Activated CD8-positive, alpha-beta memory T cell treated with anti-CD3 and anti-CD28 coated beads, Interleukin-2, amount 10 ng/mL, durations not matched to agents 7 days and 5 days (primary cell): ENCODE results near the gene PSMG3. TPM values are rescaled to one million over a fixed set of nuclear protein-coding genes. Genes with fewer than 3 reads are reported as not detected.
A peak's percentile ranks its signal among the peaks of the same experiment; 100 is the strongest.

ENCODE experiments used
- ATAC-seq: fragments of 150-1000 bp; cut with Tn5 transposase; one replicate; pipeline ENCODE4 v1.10.0; 2021; ENCODE audit warnings: moderate library complexity
- CTCF ChIA-PET: fragments of 350-600 bp; sonication (Branson Sonifier 250); formaldehyde crosslinking; loops from one replicate; lab custom pipeline; 2021; ENCODE audit warnings: antibody characterized with exemption; lab: Charles Lee
- DNase-seq: peaks from one replicate; pipeline ENCODE4 v3.0.0-alpha.2; 2020
- H3K27ac Mint-ChIP-seq: one replicate; pipeline ENCODE4 v1.8.0; 2021; ENCODE audit warnings: mild to moderate bottlenecking, mixed read lengths
- H3K27me3 Mint-ChIP-seq: one replicate; pipeline ENCODE4 v1.8.0; 2021; ENCODE audit warnings: mixed read lengths
- H3K36me3 Mint-ChIP-seq: one replicate; pipeline ENCODE4 v1.8.0; 2021; ENCODE audit warnings: mild to moderate bottlenecking, mixed read lengths
- H3K4me1 Mint-ChIP-seq: one replicate; pipeline ENCODE4 v1.8.0; 2021; ENCODE audit warnings: mixed read lengths
- H3K4me3 Mint-ChIP-seq: one replicate; pipeline ENCODE4 v1.8.0; 2021; ENCODE audit warnings: mild to moderate bottlenecking, moderate library complexity, mixed read lengths
- H3K9me3 Mint-ChIP-seq: one replicate; pipeline ENCODE4 v1.8.0; 2022; ENCODE audit warnings: low read depth, mixed read lengths
- total RNA-seq, 2 experiments: library from RNA; stranded (reverse); gene quantifications; one replicate each; pipeline ENCODE4 v1.2.3, GENCODE V29; 2021

Gene PSMG3
- total RNA-seq, 2 experiments from 2014 or later: 37.2 to 37.9 TPM

DNA sequence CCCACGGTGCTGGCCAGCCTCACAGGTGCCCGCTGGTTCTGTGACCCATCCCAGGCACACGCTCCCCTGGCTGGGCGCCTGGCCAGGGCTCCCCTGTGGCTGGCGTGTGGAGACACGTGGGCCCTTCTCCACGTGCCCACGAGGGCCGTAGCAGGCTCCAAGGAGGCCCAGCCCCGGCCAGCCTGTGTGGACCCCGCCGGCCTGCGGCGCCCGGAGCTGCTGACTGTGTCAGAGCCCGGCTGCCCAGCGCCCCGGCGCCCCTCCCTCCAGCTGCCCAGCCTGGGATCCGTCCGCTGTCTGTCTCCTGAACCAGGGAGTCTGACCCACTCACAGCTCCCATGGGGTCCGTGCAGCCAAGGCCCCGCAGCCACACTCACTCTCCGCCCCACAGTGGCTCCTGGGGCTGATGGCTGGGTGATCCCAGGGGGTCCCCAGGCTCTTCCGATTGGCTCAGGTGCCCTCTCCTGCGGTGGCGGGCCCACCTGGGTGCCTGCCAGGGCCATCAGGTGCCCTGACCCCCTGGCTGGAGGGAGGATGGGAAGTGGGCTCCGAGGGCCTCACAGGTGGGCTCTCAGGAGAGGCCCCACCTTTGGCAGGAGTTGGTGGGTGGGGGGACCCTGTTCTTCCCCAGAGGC lies 23.4 kb downstream of the PSMG3 start:
- H3K4me3 Mint-ChIP-seq: no peak overlapping the region
- H3K4me1 Mint-ChIP-seq: no peaks in the 10 kb centered on the region
- H3K27ac Mint-ChIP-seq: no peak overlapping the region
- CTCF ChIA-PET: no interaction called here
- peak; percentile 20 for ATAC-seq
- H3K36me3 Mint-ChIP-seq: no peaks in the 10 kb centered on the region
- DNase-seq: no peak
- no peaks in the 10 kb centered on the region for H3K9me3 Mint-ChIP-seq
- H3K27me3 Mint-ChIP-seq: no peaks in the 10 kb centered on the region

DNA sequence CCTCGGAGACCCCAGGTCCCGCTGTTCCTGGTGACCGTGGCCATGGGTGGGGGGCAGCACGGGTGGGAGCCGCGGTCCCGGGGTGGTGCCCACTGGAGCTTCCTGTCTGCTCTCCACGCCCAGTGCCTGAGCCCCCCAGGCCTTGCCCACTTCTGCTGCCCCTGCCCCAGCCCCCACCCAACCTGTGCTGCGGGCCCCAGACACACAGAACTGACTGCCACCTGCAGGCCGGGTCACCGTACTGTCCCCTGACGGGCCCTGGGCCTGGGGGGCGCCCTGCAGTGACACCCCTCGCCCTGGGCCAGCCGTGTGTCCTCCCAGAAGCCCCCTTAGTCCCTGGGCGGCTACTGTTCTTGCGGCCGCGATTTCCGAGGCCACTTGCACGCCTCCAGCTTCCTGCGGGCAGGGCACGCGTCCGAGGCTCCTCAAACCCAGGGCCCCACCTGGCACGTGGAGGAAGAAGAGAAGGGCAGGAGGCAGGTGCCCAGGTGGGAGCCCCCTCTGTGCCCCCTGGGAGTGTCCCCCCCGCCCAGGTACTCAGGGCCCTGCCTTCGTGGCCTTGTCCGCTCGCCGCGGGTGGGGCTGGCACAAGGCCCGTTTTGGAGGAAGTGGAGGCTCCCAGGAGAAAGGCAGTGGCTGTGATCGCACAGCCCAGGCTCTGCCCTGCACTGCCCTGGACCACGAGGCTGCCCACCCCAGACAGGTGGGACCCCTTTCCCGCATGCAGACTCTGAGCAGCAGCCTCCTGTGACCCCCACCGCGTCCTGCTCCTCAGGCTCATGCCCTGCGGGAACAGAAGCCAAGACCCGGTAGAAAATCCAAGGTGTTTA lies 24.2 kb downstream of the PSMG3 start:
- H3K36me3 Mint-ChIP-seq: peaks cover 6% of the 10 kb centered on the region
- no peaks in the 10 kb centered on the region for H3K9me3 Mint-ChIP-seq
- H3K4me1 Mint-ChIP-seq: no peaks in the 10 kb centered on the region
- no peak overlapping the region for H3K27ac Mint-ChIP-seq
- no peak overlapping the region for H3K4me3 Mint-ChIP-seq
- no peaks in the 10 kb centered on the region for H3K27me3 Mint-ChIP-seq
- DNase-seq: no peak
- no peak for ATAC-seq
- CTCF ChIA-PET: no interaction called here

DNA sequence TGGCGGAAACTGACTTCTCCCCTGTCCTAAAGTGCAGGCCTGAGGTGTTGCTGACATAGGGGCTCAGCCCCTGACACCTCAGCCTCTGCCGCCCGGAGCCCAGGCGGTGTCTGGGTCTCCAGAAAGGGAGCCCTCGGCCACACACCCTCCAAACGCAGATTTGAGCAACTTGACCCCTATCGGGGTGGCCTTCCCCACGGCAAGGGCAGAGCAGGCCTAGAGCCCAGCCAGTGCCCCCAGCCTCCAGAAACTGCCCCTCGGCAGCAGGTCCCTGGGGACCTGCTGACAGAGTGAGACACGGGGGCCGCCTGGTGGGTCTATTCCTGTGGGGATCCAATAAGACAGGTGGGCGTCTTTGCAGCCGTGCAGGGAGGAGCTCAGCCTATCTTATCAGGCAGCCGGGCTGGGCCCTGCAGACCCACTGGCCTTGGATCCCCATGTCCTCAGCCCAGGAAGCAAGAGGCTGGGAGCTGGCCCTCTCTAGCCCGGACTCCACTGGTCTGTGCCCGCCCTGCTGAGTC lies 24.9 kb downstream of the PSMG3 start:
- CTCF ChIA-PET: no interaction called here
- Mint-ChIP-seq H3K27ac (no peak overlapping the region), H3K4me3 (no peak overlapping the region), H3K4me1 (no peaks in the 10 kb centered on the region), H3K9me3 (no peaks in the 10 kb centered on the region), H3K27me3 (no peaks in the 10 kb centered on the region), H3K36me3 (peaks cover 8% of the 10 kb centered on the region)
- no peak for ATAC-seq
- DNase-seq: no peak

DNA sequence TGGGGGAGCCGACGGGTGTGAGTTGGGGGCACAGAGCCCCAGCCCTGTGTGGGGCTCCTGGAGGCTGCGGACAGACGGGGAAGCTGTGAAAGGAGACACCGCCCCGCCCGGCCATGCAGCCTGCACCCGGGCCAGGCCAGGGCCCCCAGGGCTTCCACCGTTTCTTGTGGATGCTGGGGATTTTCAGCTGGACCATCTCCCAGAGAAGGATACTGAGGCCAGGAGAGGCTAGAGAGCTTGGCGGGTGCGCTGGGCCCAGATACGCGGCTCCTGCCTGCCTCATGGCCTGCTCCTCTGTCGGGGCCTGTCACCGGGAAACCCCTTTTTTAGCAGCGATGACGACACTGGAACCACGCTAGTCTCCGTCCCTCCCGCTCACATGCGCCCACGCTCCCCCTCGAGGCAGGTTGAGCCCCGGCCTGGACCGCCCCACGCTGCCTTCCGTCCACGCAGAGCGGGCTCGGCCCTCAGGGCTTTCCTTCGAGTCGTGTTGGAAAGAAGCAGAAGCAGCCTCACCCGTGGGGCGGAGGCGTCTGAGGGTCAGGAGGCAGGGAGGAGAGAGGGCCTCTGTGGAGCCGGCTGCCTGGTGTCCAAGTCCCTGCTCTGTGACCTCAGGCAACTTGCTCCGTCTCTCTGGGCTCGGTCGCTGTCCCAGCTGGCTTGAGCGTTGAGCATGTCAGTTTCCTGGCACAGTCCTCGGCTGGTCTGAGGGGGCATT lies 25.5 kb downstream of the PSMG3 start:
- H3K27ac Mint-ChIP-seq: no peak overlapping the region
- no peak for ATAC-seq

DNA sequence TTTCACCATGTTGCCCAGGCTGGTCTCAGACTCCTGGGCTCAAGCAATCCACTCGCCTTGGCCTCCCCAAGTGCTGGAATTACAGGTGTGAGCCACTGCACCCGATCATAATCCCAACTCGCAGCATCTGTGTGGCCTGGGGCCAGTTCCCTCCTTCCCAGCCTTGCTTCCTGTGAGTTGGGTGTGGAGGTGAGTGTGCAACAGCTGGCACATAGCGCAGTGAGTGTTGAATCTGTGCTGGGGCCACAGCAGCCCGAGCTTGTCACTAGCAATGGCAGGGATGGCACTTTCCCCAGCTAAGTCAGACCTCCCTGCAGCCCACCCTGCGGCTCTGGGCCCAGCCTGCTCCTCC lies 26.0 kb downstream of the PSMG3 start:
- ATAC-seq (no peak), DNase-seq (no peak)
- no peaks in the 10 kb centered on the region for H3K27me3 Mint-ChIP-seq
- H3K27ac Mint-ChIP-seq: no peak overlapping the region
- CTCF ChIA-PET: no interaction called here
- H3K36me3 Mint-ChIP-seq: peaks cover 9% of the 10 kb centered on the region
- no peaks in the 10 kb centered on the region for H3K4me1 Mint-ChIP-seq
- H3K9me3 Mint-ChIP-seq: no peaks in the 10 kb centered on the region
- no peak overlapping the region for H3K4me3 Mint-ChIP-seq

More for the DNA sequence above, 25.5 kb downstream of the PSMG3 start:
- no peaks in the 10 kb centered on the region for H3K9me3 Mint-ChIP-seq
- H3K4me1 Mint-ChIP-seq: no peaks in the 10 kb centered on the region
- DNase-seq: no peak
- no peak overlapping the region for H3K4me3 Mint-ChIP-seq
- H3K27me3 Mint-ChIP-seq: no peaks in the 10 kb centered on the region
- CTCF ChIA-PET: no interaction called here
- peaks cover 9% of the 10 kb centered on the region for H3K36me3 Mint-ChIP-seq

DNA sequence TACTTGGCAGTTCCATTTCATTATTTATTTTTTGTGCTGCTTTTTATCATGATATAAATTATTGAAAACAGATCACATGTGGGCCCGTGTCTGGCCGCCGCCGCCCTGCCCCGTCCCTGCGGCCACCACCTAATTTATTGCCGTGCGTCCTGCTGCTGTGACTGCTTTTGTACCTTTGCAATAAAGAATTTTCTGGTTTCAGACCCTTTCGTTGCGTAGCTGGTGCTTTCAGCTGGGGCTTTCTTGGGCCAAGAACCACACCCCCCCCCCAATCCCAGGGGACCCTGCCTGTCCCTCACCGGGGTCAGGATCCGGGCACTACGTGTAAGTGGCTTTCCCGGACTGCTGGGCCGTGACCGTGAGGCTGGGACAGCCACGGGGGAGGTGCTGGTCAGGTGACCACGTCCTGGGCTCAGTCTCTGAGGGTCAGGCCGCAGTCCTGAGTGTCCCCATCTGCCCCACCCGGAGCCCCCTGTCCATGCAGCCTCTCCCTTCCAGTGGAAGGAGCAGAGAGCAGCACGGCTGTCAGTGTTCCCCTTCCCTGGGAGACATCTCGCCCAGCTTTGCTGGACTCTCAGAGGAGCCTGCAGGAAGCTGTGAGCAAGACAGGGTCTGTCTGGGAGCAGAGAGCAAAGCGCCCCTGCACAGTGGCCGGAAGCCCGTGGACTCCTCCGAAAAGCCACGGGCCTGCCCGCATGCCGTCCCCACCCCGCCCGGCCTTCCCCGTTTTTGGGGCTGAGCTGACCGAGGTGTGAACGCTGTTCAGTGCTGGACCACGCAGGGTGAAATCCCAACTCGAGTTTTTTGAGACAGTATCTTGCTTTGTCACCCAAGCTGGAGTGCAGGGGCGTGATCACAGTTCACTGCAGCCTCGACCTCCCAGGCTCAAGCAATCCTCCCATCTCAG lies 26.7 kb downstream of the PSMG3 start:
- DNase-seq (no peak), ATAC-seq (no peak)
- Mint-ChIP-seq H3K9me3 (no peaks in the 10 kb centered on the region), H3K27ac (no peak overlapping the region), H3K4me1 (no peaks in the 10 kb centered on the region), H3K36me3 (peaks cover 9% of the 10 kb centered on the region), H3K4me3 (no peak overlapping the region), H3K27me3 (no peaks in the 10 kb centered on the region)
- CTCF ChIA-PET: no interaction called here

DNA sequence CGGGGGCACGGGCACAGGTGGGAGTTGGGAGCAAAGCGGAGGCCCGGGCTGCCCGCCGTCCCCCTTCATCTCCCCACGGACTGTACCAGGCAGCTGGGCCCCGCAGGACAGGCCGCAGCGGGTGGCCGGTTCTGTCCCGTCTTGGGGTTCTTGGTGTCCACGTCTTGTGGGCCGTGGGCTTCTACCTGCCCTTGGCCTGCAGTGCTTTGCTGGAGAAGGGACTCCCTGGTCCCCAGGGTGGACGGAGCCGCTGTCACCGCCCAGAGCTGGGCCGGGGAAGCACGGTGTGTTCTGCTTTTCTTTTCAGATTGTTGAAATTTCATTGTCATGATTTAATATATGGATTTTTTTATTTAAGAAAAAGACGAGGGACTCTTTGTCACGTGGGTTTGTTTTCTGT lies 27.5 kb downstream of the PSMG3 start:
- Mint-ChIP-seq H3K9me3 (no peaks in the 10 kb centered on the region), H3K27ac (no peak overlapping the region), H3K36me3 (peaks cover 11% of the 10 kb centered on the region), H3K4me1 (peaks cover 2% of the 10 kb centered on the region), H3K27me3 (no peaks in the 10 kb centered on the region), H3K4me3 (no peak overlapping the region)
- DNase-seq: no peak
- ATAC-seq: no peak
- CTCF ChIA-PET: no interaction called here

DNA sequence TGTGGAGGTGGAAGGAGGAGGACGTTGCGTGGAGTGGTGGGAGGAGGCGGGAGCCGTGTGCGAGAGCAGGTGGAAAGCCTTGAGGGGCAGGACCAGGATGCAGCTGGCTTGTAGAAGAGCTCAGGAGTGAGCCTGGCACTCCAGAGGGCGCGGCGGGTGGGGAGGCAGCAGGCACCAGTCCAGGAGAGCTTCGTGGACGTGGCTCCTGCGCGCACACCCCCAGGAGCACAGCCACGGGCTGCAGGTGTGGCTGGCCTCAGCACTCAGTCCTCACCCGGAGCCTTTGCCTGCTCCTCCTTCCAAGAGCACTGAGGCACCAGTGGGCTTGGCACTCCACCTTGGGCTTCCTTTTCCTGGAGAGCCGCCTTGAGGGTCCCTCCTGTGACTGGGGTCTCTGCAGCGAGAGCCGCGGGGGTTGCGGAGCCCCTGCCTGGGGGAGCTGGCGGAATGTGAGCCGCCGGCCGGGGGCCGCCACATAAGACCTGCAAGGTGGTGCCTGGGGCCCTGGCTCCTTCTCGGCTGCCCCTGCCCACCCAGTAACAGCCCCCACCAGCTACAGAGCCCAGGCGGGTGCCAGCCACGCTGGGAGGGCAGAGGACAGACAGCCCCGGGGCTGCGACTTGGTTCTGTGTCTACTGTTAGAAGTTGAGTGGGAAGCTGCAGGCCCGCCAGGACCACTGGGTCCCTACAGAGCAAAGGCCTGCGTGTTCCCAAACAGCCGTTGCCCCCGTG lies 28.2 kb downstream of the PSMG3 start:
- Mint-ChIP-seq H3K36me3 (peaks cover 11% of the 10 kb centered on the region), H3K27ac (no peak overlapping the region), H3K4me3 (no peak overlapping the region), H3K27me3 (no peaks in the 10 kb centered on the region), H3K4me1 (peaks cover 2% of the 10 kb centered on the region), H3K9me3 (no peaks in the 10 kb centered on the region)
- no peak for ATAC-seq
- CTCF ChIA-PET: no interaction called here
- no peak for DNase-seq

DNA sequence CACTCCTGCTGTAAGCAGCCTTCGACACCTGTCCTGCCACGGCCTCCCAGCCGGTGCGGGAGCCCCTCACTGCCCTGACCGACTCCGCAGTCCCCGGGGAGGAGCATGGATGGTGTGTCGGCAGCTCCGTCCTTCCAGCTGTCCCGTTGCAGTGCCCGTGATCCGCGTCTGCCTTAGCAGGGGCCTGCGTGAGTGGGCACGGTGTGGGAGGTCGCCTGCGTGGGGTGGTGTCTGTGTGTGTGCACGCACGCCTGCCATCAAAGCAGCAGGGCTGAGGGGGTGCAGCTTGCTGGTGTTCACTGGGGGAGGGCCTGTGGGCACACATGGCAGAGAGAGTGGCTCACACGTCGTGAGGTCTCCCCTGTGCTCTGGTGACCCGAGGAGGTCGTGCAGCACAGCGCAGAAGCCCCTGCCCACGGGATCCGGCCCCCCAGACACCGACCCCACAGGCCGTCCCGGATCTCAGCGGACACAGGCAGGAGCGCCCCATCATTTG lies 29.0 kb downstream of the PSMG3 start:
- H3K9me3 Mint-ChIP-seq: no peaks in the 10 kb centered on the region
- H3K27ac Mint-ChIP-seq: no peak overlapping the region
- H3K4me1 Mint-ChIP-seq: peaks cover 2% of the 10 kb centered on the region
- DNase-seq (no peak), ATAC-seq (no peak)
- no peaks in the 10 kb centered on the region for H3K27me3 Mint-ChIP-seq
- no peak overlapping the region for H3K4me3 Mint-ChIP-seq
- H3K36me3 Mint-ChIP-seq: peaks cover 11% of the 10 kb centered on the region
- CTCF ChIA-PET: no interaction called here

DNA sequence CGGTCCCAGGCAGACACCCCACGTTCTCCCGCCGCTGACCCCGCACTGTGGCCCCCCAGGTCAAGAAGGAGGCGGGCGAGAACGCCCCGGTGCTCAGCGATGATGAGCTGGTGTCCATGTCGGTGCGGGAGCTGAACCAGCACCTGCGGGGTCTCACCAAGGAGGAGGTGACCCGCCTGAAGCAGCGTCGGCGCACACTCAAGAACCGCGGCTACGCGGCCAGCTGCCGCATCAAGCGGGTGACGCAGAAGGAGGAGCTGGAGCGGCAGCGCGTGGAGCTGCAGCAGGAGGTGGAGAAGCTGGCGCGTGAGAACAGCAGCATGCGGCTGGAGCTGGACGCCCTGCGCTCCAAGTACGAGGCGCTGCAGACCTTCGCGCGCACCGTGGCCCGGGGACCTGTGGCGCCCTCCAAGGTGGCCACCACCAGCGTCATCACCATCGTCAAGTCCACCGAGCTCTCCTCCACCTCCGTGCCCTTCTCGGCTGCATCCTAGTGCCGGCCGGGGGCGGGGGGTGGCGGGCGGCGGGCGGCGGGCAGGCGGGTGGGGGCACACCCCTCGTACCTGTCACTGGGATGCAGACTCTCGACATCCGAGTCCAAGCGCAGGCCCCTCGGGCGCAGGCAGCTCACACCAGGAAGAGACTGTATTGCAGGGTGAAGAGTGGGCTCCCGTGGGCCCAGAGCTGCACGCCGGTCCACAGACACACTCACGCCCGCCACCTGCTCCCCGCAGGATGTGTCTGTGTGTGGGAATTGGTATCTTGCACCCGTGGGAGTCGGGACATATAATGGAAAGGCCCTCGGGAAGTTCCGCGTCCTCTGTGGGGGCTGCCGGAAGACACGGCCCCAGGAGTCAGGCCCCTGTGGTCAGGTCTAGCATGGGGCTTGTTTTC lies 29.7 kb downstream of the PSMG3 start:
- ATAC-seq (no peak), DNase-seq (no peak)
- Mint-ChIP-seq H3K27ac (no peak overlapping the region), H3K36me3 (peaks cover 11% of the 10 kb centered on the region), H3K4me3 (no peak overlapping the region), H3K27me3 (no peaks in the 10 kb centered on the region), H3K9me3 (no peaks in the 10 kb centered on the region), H3K4me1 (peaks cover 2% of the 10 kb centered on the region)
- CTCF ChIA-PET: no interaction called here

DNA sequence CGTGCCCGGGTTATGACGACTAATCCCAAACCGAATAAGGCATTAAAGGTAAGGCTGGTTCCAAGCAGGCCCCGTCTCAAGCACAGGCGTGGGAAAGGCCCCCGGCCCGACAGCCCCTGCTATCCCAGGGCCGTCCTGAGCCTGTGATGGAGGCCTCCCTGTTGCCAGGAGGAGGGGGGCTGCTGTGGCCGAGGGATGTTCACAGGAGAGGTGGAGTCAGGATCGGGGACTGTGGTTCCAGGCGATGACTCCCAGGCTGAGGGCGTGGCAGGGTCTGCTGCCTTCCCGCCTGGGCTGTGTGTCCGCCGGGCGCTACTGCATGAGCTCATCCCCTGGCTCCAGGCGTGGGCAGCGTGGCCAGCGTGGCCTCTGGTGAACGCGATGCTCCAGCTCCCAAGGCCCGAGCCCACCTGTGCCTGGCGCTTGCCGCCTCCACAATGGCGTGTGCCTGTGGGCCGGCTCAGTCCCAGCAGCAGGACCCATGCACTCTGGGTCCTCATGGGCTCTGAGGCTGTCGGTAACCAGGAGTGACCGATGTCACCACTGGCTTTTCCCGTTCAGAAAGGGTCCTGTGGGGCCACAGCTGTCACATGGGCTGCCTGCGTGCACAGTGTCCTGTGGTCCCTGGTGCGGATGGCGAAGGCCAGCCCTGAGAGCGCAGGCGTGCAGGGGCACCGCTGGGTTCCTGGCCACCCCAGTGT lies 30.5 kb downstream of the PSMG3 start:
- ATAC-seq (no peak), DNase-seq (no peak)
- CTCF ChIA-PET: no interaction called here
- Mint-ChIP-seq H3K36me3 (peaks cover 11% of the 10 kb centered on the region), H3K9me3 (no peaks in the 10 kb centered on the region), H3K4me3 (no peak overlapping the region), H3K27ac (no peak overlapping the region), H3K4me1 (peaks cover 4% of the 10 kb centered on the region), H3K27me3 (no peaks in the 10 kb centered on the region)
